ENCODE measurements around the gene CDKN3. TPM values are rescaled to one million over a fixed set of nuclear protein-coding genes. Genes with fewer than 3 reads are reported as not detected.

The CDKN3 gene
- total RNA-seq, 2 donors from 2014 or later, result 2.6 to 20.6 TPM

DNA sequence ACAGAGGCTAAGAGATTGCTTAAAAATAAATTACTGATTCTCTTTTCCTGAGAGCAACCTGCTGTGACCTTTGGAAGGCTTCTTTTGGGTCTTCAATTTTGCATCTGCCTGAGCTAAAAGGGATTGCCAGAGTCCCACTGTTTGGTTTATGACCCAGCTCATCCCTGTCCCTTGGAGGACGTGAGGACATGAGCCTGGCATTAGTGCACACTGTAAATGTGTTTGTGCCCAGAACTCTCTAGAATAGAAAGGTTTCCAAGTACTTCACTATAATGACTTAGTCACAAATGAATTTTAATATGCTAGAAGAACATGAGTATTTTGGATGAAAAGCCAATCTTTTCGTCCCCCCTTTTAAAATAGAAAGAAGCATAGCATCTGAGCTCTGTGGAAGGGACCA, 47.1 kb upstream of the CDKN3 start:
- Histone ChIP-seq H3K36me3 (no peaks in the 10 kb centered on the region), H3K4me1 (replicated peaks) (no peaks in the 10 kb centered on the region), H3K27ac (peak overlapping the region; percentile 29 to 32), H3K27me3 (replicated peaks; ENCODE audit: insufficient read depth) (no peaks in the 10 kb centered on the region), H3K9me3 (no peaks in the 10 kb centered on the region), H3K4me3 (no peak overlapping the region)
- intact Hi-C loops (cut with DNase I), result loop anchor here (5.0 to 10.0 kb wide), 4 partner anchors 397 to 1052 kb away; no protein-coding TSS in a partner anchor
- DNase-seq (ENCODE audit: low spot score), result no peak
- no peak for TF ChIP-seq POLR2AphosphoS5 (IDR thresholded peaks at IDR 0.05)
- TF ChIP-seq CTCF (IDR thresholded peaks at IDR 0.05), result no peak
- no peak for TF ChIP-seq POLR2A (IDR thresholded peaks at IDR 0.05)
- 58% methylated on average over 2 of the region's 2 CpGs for WGBS

DNA sequence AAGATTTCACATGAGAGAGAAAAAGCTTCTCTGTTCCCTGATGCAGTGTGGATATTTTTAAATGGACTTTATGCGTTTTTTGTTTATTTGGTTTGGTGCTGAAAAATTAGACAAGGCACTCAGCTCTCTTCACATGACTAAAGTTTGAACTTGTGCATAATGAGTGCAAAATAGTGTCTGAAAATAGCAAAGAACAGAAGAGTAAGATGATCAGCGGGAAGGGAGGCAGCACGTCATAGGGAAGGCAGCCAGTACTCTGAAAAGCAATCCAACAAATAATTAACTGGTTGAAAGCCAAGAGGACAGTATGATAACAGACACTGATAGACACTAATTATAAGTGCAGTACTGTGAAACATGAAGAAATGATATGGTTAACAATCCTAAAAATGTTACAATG, 46.6 kb upstream of the CDKN3 start:
- no peaks in the 10 kb centered on the region for H3K27me3 ChIP-seq (replicated peaks; ENCODE audit: insufficient read depth)

GRCh38 chr14:54353266-54353665, 43.5 kb upstream of the CDKN3 start:
- 89% methylated on average over 6 of the region's 6 CpGs for WGBS
- H3K27ac ChIP-seq, result no peak overlapping the region
- TF ChIP-seq CTCF (IDR thresholded peaks at IDR 0.05) (no peak), POLR2AphosphoS5 (IDR thresholded peaks at IDR 0.05) (no peak), POLR2A (IDR thresholded peaks at IDR 0.05) (no peak)
- no peaks in the 10 kb centered on the region for H3K36me3 ChIP-seq
- H3K9me3 ChIP-seq, result no peaks in the 10 kb centered on the region
- intact Hi-C loops (cut with DNase I), result no loop called here
- no peak overlapping the region for H3K4me3 ChIP-seq
- no peak for DNase-seq (ENCODE audit: low spot score)
- no peaks in the 10 kb centered on the region for H3K4me1 ChIP-seq (replicated peaks)
- H3K27me3 ChIP-seq (replicated peaks; ENCODE audit: insufficient read depth), result no peaks in the 10 kb centered on the region

More for the DNA sequence above, 46.6 kb upstream of the CDKN3 start:
- no peaks in the 10 kb centered on the region for H3K4me1 ChIP-seq (replicated peaks)
- H3K9me3 ChIP-seq, result no peaks in the 10 kb centered on the region
- H3K27ac ChIP-seq, result peak overlapping the region in 1 of 2 donors; percentile 29
- 31% methylated on average over 3 of the region's 3 CpGs for WGBS
- no peak for DNase-seq (ENCODE audit: low spot score)
- H3K4me3 ChIP-seq, result no peak overlapping the region
- TF ChIP-seq CTCF (IDR thresholded peaks at IDR 0.05) (no peak), POLR2AphosphoS5 (IDR thresholded peaks at IDR 0.05) (peak; percentile 43), POLR2A (IDR thresholded peaks at IDR 0.05) (no peak)
- intact Hi-C loops (cut with DNase I), result no loop called here
- H3K36me3 ChIP-seq, result no peaks in the 10 kb centered on the region

GRCh38 chr14:54353694-54354093, 43.1 kb upstream of the CDKN3 start:
- Histone ChIP-seq H3K4me3 (no peak overlapping the region), H3K27ac (no peak overlapping the region), H3K27me3 (replicated peaks; ENCODE audit: insufficient read depth) (no peaks in the 10 kb centered on the region), H3K9me3 (no peaks in the 10 kb centered on the region), H3K36me3 (no peaks in the 10 kb centered on the region), H3K4me1 (replicated peaks) (no peaks in the 10 kb centered on the region)
- WGBS, result 79% methylated on average over 2 of the region's 2 CpGs
- intact Hi-C loops (cut with DNase I), result no loop called here
- TF ChIP-seq POLR2AphosphoS5 (IDR thresholded peaks at IDR 0.05) (no peak), CTCF (IDR thresholded peaks at IDR 0.05) (no peak), POLR2A (IDR thresholded peaks at IDR 0.05) (no peak)
- DNase-seq (ENCODE audit: low spot score), result no peak

DNA sequence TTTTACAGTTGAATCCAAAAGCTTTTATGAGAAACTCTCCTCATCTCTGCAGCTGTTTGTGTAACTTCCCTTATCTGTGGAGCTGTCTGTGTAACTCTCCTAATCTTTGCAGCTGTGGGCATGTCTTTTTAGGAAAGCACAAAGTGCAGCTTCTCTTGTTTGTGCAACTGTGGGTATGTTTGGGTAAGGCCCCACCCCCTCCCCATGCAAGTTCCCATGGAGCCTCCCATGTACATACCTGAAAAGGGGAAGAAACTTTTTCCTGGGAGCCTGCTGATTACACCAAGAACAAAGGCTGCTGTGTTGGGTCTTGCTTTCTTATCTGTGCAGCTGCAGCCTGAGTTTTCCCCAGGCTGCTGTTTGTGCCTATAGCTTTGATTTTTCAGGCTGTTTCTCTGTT, 42.7 kb upstream of the CDKN3 start:
- H3K27ac ChIP-seq, result no peak overlapping the region
- no peaks in the 10 kb centered on the region for H3K36me3 ChIP-seq
- H3K4me1 ChIP-seq (replicated peaks), result no peaks in the 10 kb centered on the region
- no peak overlapping the region for H3K4me3 ChIP-seq
- no peaks in the 10 kb centered on the region for H3K9me3 ChIP-seq
- intact Hi-C loops (cut with DNase I), result no loop called here
- no peak for TF ChIP-seq CTCF (IDR thresholded peaks at IDR 0.05)
- TF ChIP-seq POLR2AphosphoS5 (IDR thresholded peaks at IDR 0.05), result no peak
- no peak for TF ChIP-seq POLR2A (IDR thresholded peaks at IDR 0.05)
- no peaks in the 10 kb centered on the region for H3K27me3 ChIP-seq (replicated peaks; ENCODE audit: insufficient read depth)
- no peak for DNase-seq (ENCODE audit: low spot score)
